ENCODE data around the gene CBLB. TPM values are rescaled to one million over a fixed set of nuclear protein-coding genes. Genes with fewer than 3 reads are reported as not detected.
A peak's percentile ranks its signal among the peaks of the same experiment; 100 is the strongest.

Gene CBLB
- total RNA-seq, 1 donor from 2014 or later: 45.9 TPM

GRCh38 chr3:105878061-105878460 lies 9.2 kb upstream of the CBLB start:
- H3K27ac ChIP-seq (ENCODE audit: low read depth, low read length): no peak overlapping the region
- FAIRE-seq: peak; percentile 20
- H2AFZ ChIP-seq (ENCODE audit: low read depth, low read length): no peak overlapping the region

GRCh38 chr3:105877336-105877910 lies 8.6 kb upstream of the CBLB start:
- no peak overlapping the region for H3K4me3 Mint-ChIP-seq (ENCODE audit: unreplicated experiment)
- no peak overlapping the region for H3K27ac Mint-ChIP-seq (ENCODE audit: unreplicated experiment)
- no peak overlapping the region for H3K4me2 ChIP-seq (ENCODE audit: low read length)
- no peaks in the 10 kb centered on the region for H3K27me3 ChIP-seq (ENCODE audit: insufficient read depth, low read length)
- DNase-seq (ENCODE audit: low read depth) (no peak), FAIRE-seq (no peak)
- H2AFZ ChIP-seq (ENCODE audit: low read depth, low read length): no peak overlapping the region
- no peak overlapping the region for H3K27ac ChIP-seq (ENCODE audit: low read depth, low read length)
- TF ChIP-seq EZH2 (IDR thresholded peaks at IDR 0.05; ENCODE audit: insufficient read depth, low read length) (no peak), CTCF (IDR thresholded peaks at IDR 0.05; ENCODE audit: insufficient read depth, low read depth, low read length) (no peak)
- H3K9me3 ChIP-seq (ENCODE audit: insufficient read depth, low read depth, low read length): no peaks in the 10 kb centered on the region
- no peak overlapping the region for H3K9ac ChIP-seq (ENCODE audit: low read length)
- H3K27me3 Mint-ChIP-seq (ENCODE audit: low read depth, unreplicated experiment): no peaks in the 10 kb centered on the region
- H3K4me3 ChIP-seq (ENCODE audit: insufficient read depth, low read depth, low read length): no peak overlapping the region
- peaks cover 3% of the 10 kb centered on the region for H3K4me1 ChIP-seq (ENCODE audit: insufficient read depth, low read length)
- no peaks in the 10 kb centered on the region for H3K4me1 Mint-ChIP-seq (ENCODE audit: low read depth, unreplicated experiment)
- no peaks in the 10 kb centered on the region for H4K20me1 ChIP-seq (ENCODE audit: insufficient read depth, low read length)
- H3K9me3 Mint-ChIP-seq (ENCODE audit: unreplicated experiment): no peaks in the 10 kb centered on the region
- H3K36me3 ChIP-seq (ENCODE audit: insufficient read depth, low read length): no peaks in the 10 kb centered on the region
- H3K79me2 ChIP-seq (ENCODE audit: insufficient read depth, low read length): no peaks in the 10 kb centered on the region
- no peaks in the 10 kb centered on the region for H3K36me3 Mint-ChIP-seq (ENCODE audit: low read depth, unreplicated experiment)

More at GRCh38 chr3:105878061-105878460, 9.2 kb upstream of the CBLB start:
- Mint-ChIP-seq H3K9me3 (ENCODE audit: unreplicated experiment) (no peaks in the 10 kb centered on the region), H3K4me1 (ENCODE audit: low read depth, unreplicated experiment) (no peaks in the 10 kb centered on the region), H3K36me3 (ENCODE audit: low read depth, unreplicated experiment) (no peaks in the 10 kb centered on the region), H3K27ac (ENCODE audit: unreplicated experiment) (no peak overlapping the region), H3K27me3 (ENCODE audit: low read depth, unreplicated experiment) (no peaks in the 10 kb centered on the region), H3K4me3 (ENCODE audit: unreplicated experiment) (no peak overlapping the region)
- Histone ChIP-seq H3K9me3 (ENCODE audit: insufficient read depth, low read depth, low read length) (no peaks in the 10 kb centered on the region), H3K4me2 (ENCODE audit: low read length) (no peak overlapping the region), H3K36me3 (ENCODE audit: insufficient read depth, low read length) (no peaks in the 10 kb centered on the region), H3K4me1 (ENCODE audit: insufficient read depth, low read length) (peaks cover 3% of the 10 kb centered on the region), H3K27me3 (ENCODE audit: insufficient read depth, low read length) (no peaks in the 10 kb centered on the region), H4K20me1 (ENCODE audit: insufficient read depth, low read length) (no peaks in the 10 kb centered on the region), H3K79me2 (ENCODE audit: insufficient read depth, low read length) (no peaks in the 10 kb centered on the region), H3K4me3 (ENCODE audit: insufficient read depth, low read depth, low read length) (no peak overlapping the region), H3K9ac (ENCODE audit: low read length) (no peak overlapping the region)
- peak; percentile 70 for DNase-seq (ENCODE audit: low read depth)
- TF ChIP-seq EZH2 (IDR thresholded peaks at IDR 0.05; ENCODE audit: insufficient read depth, low read length) (no peak), CTCF (IDR thresholded peaks at IDR 0.05; ENCODE audit: insufficient read depth, low read depth, low read length) (no peak)

GRCh38 chr3:105876780-105877327 lies 8.0 kb upstream of the CBLB start:
- H3K9me3 ChIP-seq (ENCODE audit: insufficient read depth, low read depth, low read length): no peaks in the 10 kb centered on the region
- H3K27ac ChIP-seq (ENCODE audit: low read depth, low read length): no peak overlapping the region
- Mint-ChIP-seq H3K4me3 (ENCODE audit: unreplicated experiment) (no peak overlapping the region), H3K9me3 (ENCODE audit: unreplicated experiment) (no peaks in the 10 kb centered on the region), H3K27me3 (ENCODE audit: low read depth, unreplicated experiment) (no peaks in the 10 kb centered on the region), H3K27ac (ENCODE audit: unreplicated experiment) (peak overlapping the region; percentile 9), H3K36me3 (ENCODE audit: low read depth, unreplicated experiment) (no peaks in the 10 kb centered on the region), H3K4me1 (ENCODE audit: low read depth, unreplicated experiment) (no peaks in the 10 kb centered on the region)
- no peak for FAIRE-seq
- no peak overlapping the region for H3K4me3 ChIP-seq (ENCODE audit: insufficient read depth, low read depth, low read length)
- H3K4me2 ChIP-seq (ENCODE audit: low read length): no peak overlapping the region
- H3K27me3 ChIP-seq (ENCODE audit: insufficient read depth, low read length): no peaks in the 10 kb centered on the region
- no peak for TF ChIP-seq EZH2 (IDR thresholded peaks at IDR 0.05; ENCODE audit: insufficient read depth, low read length)
- TF ChIP-seq CTCF (IDR thresholded peaks at IDR 0.05; ENCODE audit: insufficient read depth, low read depth, low read length): no peak
- no peaks in the 10 kb centered on the region for H3K79me2 ChIP-seq (ENCODE audit: insufficient read depth, low read length)
- no peaks in the 10 kb centered on the region for H3K36me3 ChIP-seq (ENCODE audit: insufficient read depth, low read length)
- H3K9ac ChIP-seq (ENCODE audit: low read length): no peak overlapping the region
- no peaks in the 10 kb centered on the region for H4K20me1 ChIP-seq (ENCODE audit: insufficient read depth, low read length)
- DNase-seq (ENCODE audit: low read depth): no peak
- H2AFZ ChIP-seq (ENCODE audit: low read depth, low read length): no peak overlapping the region
- H3K4me1 ChIP-seq (ENCODE audit: insufficient read depth, low read length): peaks cover 3% of the 10 kb centered on the region

All from astrocyte (in vitro differentiated cells and primary cell).